OCI-LY1 (cell line): ENCODE data around the gene ARHGEF37.

Experiments used
- H2AFZ ChIP-seq: fragments of 200-600 bp; sonication (generic), shearing (Covaris generic); 2 replicates; pipeline ENCODE4 v1.6.0; 2014; ENCODE audit warnings: antibody characterized with exemption, mild to moderate bottlenecking, low read length
- H3F3A ChIP-seq: fragments of 200-600 bp; sonication (generic), shearing (Covaris generic); 2 replicates; pipeline ENCODE4 v1.6.0; 2014; ENCODE audit warnings: mild to moderate bottlenecking, antibody characterized with exemption, low read length, moderate library complexity; ENCODE audit not compliant: insufficient read depth
- H3K27ac ChIP-seq: fragments of 200-600 bp; sonication (generic); 2 replicates; pipeline ENCODE4 v1.5.1; 2014; ENCODE audit warnings: low read length, mixed run types, mild to moderate bottlenecking, low read depth; ENCODE audit not compliant: poor library complexity, severe bottlenecking
- H3K27me3 ChIP-seq: fragments of 200-600 bp; sonication (generic); 2 replicates; pipeline ENCODE4 v1.6.0; 2014; ENCODE audit warnings: antibody characterized with exemption, mild to moderate bottlenecking, low read length, moderate library complexity; ENCODE audit not compliant: insufficient read depth
- H3K36me3 ChIP-seq: fragments of 200-600 bp; sonication (generic); 2 replicates; pipeline ENCODE4 v1.6.1; 2014; ENCODE audit warnings: mild to moderate bottlenecking, antibody characterized with exemption, low read length, moderate library complexity, mixed read lengths; ENCODE audit not compliant: insufficient read depth
- H3K4me1 ChIP-seq: fragments of 200-600 bp; sonication (generic); 2 replicates; pipeline ENCODE4 v1.5.1; 2014; ENCODE audit warnings: mild to moderate bottlenecking, low read length, moderate library complexity; ENCODE audit not compliant: insufficient read depth, severe bottlenecking
- H3K4me2 ChIP-seq: fragments of 200-600 bp; sonication (generic), shearing (Covaris generic); 2 replicates; pipeline ENCODE4 v1.6.1; 2014; ENCODE audit warnings: low read length
- H3K4me3 ChIP-seq: fragments of 200-600 bp; sonication (generic); 2 replicates; pipeline ENCODE4 v1.5.1; 2014; ENCODE audit warnings: low read length, low read depth, mild to moderate bottlenecking, mixed read lengths; ENCODE audit not compliant: poor library complexity, severe bottlenecking
- H3K79me2 ChIP-seq: fragments of 200-600 bp; shearing (Covaris generic); 2 replicates; pipeline ENCODE4 v1.6.1; 2016; ENCODE audit warnings: mixed run types, low read length, mixed read lengths; ENCODE audit not compliant: insufficient read depth
- H3K9ac ChIP-seq: fragments of 200-600 bp; sonication (generic), shearing (Covaris generic); 2 replicates; pipeline ENCODE4 v1.6.1; 2014; ENCODE audit warnings: mild to moderate bottlenecking, low read length, mixed read lengths
- H3K9me2 ChIP-seq: fragments of 200-600 bp; sonication (generic), shearing (Covaris generic); 2 replicates; pipeline ENCODE4 v1.6.1; 2014; ENCODE audit warnings: low read depth, mild to moderate bottlenecking, low read length, mixed read lengths
- H3K9me3 ChIP-seq: fragments of 200-600 bp; shearing (Covaris generic); 2 replicates; pipeline ENCODE4 v1.6.1; 2014; ENCODE audit warnings: low read length, mixed read lengths
- H4K20me1 ChIP-seq: fragments of 200-600 bp; sonication (generic), shearing (Covaris generic); 2 replicates; pipeline ENCODE4 v1.6.0; 2016; ENCODE audit warnings: mild to moderate bottlenecking, low read length; ENCODE audit not compliant: insufficient read depth
- CTCF ChIP-seq: fragments of 200-600 bp; sonication (generic), shearing (Covaris generic); IDR thresholded peaks from 2 replicates; pipeline ENCODE4 v1.5.1; 2017; ENCODE audit warnings: mild to moderate bottlenecking, antibody characterized with exemption, low read length, moderate library complexity, mixed read lengths
- EZH2 ChIP-seq: fragments of 200-600 bp; sonication (generic), shearing (Covaris generic); IDR thresholded peaks from 2 replicates; pipeline ENCODE4 v1.8.0; 2017; ENCODE audit warnings: borderline replicate concordance, mixed run types, mild to moderate bottlenecking, antibody characterized with exemption, low read length, moderate library complexity, mixed read lengths

ARHGEF37 gene

GRCh38 chr5:149537374-149537975 lies 43.8 kb upstream of the ARHGEF37 start:
- Histone ChIP-seq H2AFZ (no peak overlapping the region), H3K4me3 (no peak overlapping the region), H3K27me3 (no peaks in the 10 kb centered on the region), H3F3A (no peaks in the 10 kb centered on the region), H3K9ac (no peak overlapping the region), H4K20me1 (peaks cover 10% of the 10 kb centered on the region; the same call in 1 of the 2 replicates), H3K4me2 (no peak overlapping the region), H3K9me2 (no peaks in the 10 kb centered on the region), H3K4me1 (no peaks in the 10 kb centered on the region), H3K36me3 (peaks cover 86% of the 10 kb centered on the region), H3K79me2 (peaks cover 95% of the 10 kb centered on the region), H3K9me3 (no peaks in the 10 kb centered on the region), H3K27ac (no peak overlapping the region)
- TF ChIP-seq EZH2 (no peak), CTCF (no peak)

GRCh38 chr5:149540089-149540488 lies 41.2 kb upstream of the ARHGEF37 start:
- H3K27ac ChIP-seq: no peak overlapping the region
- H3F3A ChIP-seq: no peaks in the 10 kb centered on the region
- no peaks in the 10 kb centered on the region for H3K9me3 ChIP-seq
- no peak overlapping the region for H2AFZ ChIP-seq
- H3K79me2 ChIP-seq: peaks cover 93% of the 10 kb centered on the region
- TF ChIP-seq EZH2 (no peak), CTCF (no peak)
- H3K27me3 ChIP-seq: no peaks in the 10 kb centered on the region
- peaks cover 86% of the 10 kb centered on the region for H3K36me3 ChIP-seq
- no peak overlapping the region for H3K4me2 ChIP-seq
- H4K20me1 ChIP-seq: 0 out of 2 replicates have a peak, but pooled peaks cover 4% of the 10 kb centered on the region
- H3K4me3 ChIP-seq: no peak overlapping the region
- peaks cover 6% of the 10 kb centered on the region for H3K4me1 ChIP-seq
- H3K9me2 ChIP-seq: no peaks in the 10 kb centered on the region
- no peak overlapping the region for H3K9ac ChIP-seq

- peaks cover 87% of the 10 kb centered on the region for H3K36me3 ChIP-seq
- H3K27ac ChIP-seq: no peak overlapping the region
- no peaks in the 10 kb centered on the region for H3F3A ChIP-seq
- TF ChIP-seq EZH2 (no peak), CTCF (no peak)
- no peaks in the 10 kb centered on the region for H3K27me3 ChIP-seq
- H4K20me1 ChIP-seq: 0 out of 2 replicates have a peak, but pooled peaks cover 4% of the 10 kb centered on the region
- no peaks in the 10 kb centered on the region for H3K9me2 ChIP-seq
- peaks cover 93% of the 10 kb centered on the region for H3K79me2 ChIP-seq
- H3K4me2 ChIP-seq: no peak overlapping the region
- H2AFZ ChIP-seq: no peak overlapping the region
- no peak overlapping the region for H3K4me3 ChIP-seq
- H3K9me3 ChIP-seq: no peaks in the 10 kb centered on the region
- no peak overlapping the region for H3K9ac ChIP-seq
- H3K4me1 ChIP-seq: peaks cover 6% of the 10 kb centered on the region
These were observed 39.4 kb upstream of the ARHGEF37 start for GRCh38 chr5:149541893-149542292.
